NB4 (cell line): Measurements from ENCODE around the gene DLEU7.

ENCODE experiments used
- DNase-seq: peaks from one replicate; pipeline ENCODE4 v3.0.0; 2010; ENCODE audit warnings: low read depth
- H3K4me3 ChIP-seq: one replicate; pipeline ENCODE4 v1.5.1; 2011; ENCODE audit warnings: mild to moderate bottlenecking, low read depth, low read length, moderate library complexity
- CTCF ChIP-seq: IDR thresholded peaks from one replicate; pipeline ENCODE4 v1.5.1; 2012; ENCODE audit warnings: low read depth, low read length
- MAX ChIP-seq: IDR thresholded peaks from 2 replicates; pipeline ENCODE4 v1.6.1; 2011; ENCODE audit warnings: low read depth, low read length
- MYC ChIP-seq: IDR thresholded peaks from 2 replicates; pipeline ENCODE4 v1.6.1; 2011; ENCODE audit warnings: low read depth, low read length
- POLR2A ChIP-seq: IDR thresholded peaks from 2 replicates; pipeline ENCODE4 v1.6.1; 2011; ENCODE audit warnings: mild to moderate bottlenecking; ENCODE audit not compliant: insufficient read length; ENCODE audit errors: extremely low read depth

Gene DLEU7

GRCh38 chr13:50798923-50799322 is 44.6 kb downstream of the DLEU7 start:
- H3K4me3 ChIP-seq = no peak overlapping the region
- peak; percentile 71 for DNase-seq
- TF ChIP-seq MYC (no peak), CTCF (no peak), POLR2A (no peak), MAX (no peak)

- DNase-seq = no peak
- H3K4me3 ChIP-seq = no peak overlapping the region
- TF ChIP-seq MYC (no peak), POLR2A (no peak), CTCF (no peak), MAX (no peak)
These were observed 46.4 kb downstream of the DLEU7 start for GRCh38 chr13:50797091-50797490.

- no peak for TF ChIP-seq MYC
- no peak overlapping the region for H3K4me3 ChIP-seq
- no peak for DNase-seq
These were observed 47.0 kb downstream of the DLEU7 start for GRCh38 chr13:50796463-50796862.

- H3K4me3 ChIP-seq = no peak overlapping the region
- DNase-seq = peak; percentile 33
- TF ChIP-seq MYC (no peak), CTCF (no peak), MAX (no peak), POLR2A (no peak)
These were observed 49.3 kb downstream of the DLEU7 start for GRCh38 chr13:50794226-50794625.

- TF ChIP-seq CTCF (no peak), MYC (no peak), POLR2A (no peak), MAX (no peak)
- H3K4me3 ChIP-seq = no peak overlapping the region
- DNase-seq = no peak
These were observed 50.5 kb downstream of the DLEU7 start for GRCh38 chr13:50793026-50793425.

- TF ChIP-seq CTCF = no peak
- TF ChIP-seq POLR2A = no peak
- TF ChIP-seq MAX = no peak
- no peak for TF ChIP-seq MYC
- no peak overlapping the region for H3K4me3 ChIP-seq
- DNase-seq = no peak
These were observed 54.8 kb downstream of the DLEU7 start for GRCh38 chr13:50788551-50789210.
